ENCODE results near the gene ZWILCH.

Gene ZWILCH

DNA sequence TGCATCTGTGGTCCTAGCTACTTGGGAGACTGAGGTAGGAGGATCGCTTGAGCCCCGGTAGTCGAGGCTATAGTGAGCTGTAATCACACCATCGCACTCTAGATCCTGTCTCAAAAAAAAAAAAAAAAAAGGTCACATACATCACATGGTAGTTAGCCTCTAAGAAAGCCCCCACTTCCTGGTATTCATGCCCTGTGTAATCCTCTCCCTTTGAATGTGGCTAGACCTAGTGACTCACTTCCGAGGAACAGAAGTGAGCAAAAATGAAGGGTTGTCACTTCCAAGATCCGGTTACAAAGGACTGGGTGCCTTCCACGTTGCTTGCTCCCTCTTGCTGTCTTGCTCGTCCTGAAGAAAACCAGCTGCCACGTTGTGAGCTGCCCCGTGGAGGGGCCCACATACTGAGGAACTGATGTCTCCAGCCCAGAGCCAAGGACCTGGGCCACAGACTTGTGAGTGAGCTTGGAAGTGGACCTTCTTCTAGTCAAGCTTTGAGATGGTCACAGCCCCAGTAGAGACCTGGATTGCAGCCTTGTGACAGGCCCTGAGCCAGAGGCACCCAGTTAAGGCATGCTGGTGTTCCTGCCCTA lies 73.3 kb downstream of the ZWILCH start:
- TF ChIP-seq YY1 (IDR thresholded peaks at IDR 0.05; ENCODE audit: low read depth) (no peak), TCF12 (IDR thresholded peaks at IDR 0.05; ENCODE audit: low read depth) (no peak), TEAD4 (IDR thresholded peaks at IDR 0.05) (no peak), EP300 (IDR thresholded peaks at IDR 0.05; ENCODE audit: borderline replicate concordance) (no peak), ZBTB7A (IDR thresholded peaks at IDR 0.05; ENCODE audit: low read depth) (no peak), CREB1 (IDR thresholded peaks at IDR 0.05; ENCODE audit: low read depth) (no peak), TAF1 (IDR thresholded peaks at IDR 0.05; ENCODE audit: low read depth) (no peak), EGR1 (IDR thresholded peaks at IDR 0.05) (no peak), NFIC (IDR thresholded peaks at IDR 0.05) (no peak), CEBPB (IDR thresholded peaks at IDR 0.05) (no peak), RAD21 (IDR thresholded peaks at IDR 0.05; ENCODE audit: low read depth) (no peak), FOXM1 (IDR thresholded peaks at IDR 0.05; ENCODE audit: borderline replicate concordance, low read depth) (no peak)
- TF ChIP-seq, protein P1, sequence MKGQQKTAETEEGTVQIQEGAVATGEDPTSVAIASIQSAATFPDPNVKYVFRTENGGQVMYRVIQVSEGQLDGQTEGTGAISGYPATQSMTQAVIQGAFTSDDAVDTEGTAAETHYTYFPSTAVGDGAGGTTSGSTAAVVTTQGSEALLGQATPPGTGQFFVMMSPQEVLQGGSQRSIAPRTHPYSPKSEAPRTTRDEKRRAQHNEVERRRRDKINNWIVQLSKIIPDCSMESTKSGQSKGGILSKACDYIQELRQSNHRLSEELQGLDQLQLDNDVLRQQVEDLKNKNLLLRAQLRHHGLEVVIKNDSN (IDR thresholded peaks at IDR 0.05) = no peak
- TF ChIP-seq, protein P2, sequence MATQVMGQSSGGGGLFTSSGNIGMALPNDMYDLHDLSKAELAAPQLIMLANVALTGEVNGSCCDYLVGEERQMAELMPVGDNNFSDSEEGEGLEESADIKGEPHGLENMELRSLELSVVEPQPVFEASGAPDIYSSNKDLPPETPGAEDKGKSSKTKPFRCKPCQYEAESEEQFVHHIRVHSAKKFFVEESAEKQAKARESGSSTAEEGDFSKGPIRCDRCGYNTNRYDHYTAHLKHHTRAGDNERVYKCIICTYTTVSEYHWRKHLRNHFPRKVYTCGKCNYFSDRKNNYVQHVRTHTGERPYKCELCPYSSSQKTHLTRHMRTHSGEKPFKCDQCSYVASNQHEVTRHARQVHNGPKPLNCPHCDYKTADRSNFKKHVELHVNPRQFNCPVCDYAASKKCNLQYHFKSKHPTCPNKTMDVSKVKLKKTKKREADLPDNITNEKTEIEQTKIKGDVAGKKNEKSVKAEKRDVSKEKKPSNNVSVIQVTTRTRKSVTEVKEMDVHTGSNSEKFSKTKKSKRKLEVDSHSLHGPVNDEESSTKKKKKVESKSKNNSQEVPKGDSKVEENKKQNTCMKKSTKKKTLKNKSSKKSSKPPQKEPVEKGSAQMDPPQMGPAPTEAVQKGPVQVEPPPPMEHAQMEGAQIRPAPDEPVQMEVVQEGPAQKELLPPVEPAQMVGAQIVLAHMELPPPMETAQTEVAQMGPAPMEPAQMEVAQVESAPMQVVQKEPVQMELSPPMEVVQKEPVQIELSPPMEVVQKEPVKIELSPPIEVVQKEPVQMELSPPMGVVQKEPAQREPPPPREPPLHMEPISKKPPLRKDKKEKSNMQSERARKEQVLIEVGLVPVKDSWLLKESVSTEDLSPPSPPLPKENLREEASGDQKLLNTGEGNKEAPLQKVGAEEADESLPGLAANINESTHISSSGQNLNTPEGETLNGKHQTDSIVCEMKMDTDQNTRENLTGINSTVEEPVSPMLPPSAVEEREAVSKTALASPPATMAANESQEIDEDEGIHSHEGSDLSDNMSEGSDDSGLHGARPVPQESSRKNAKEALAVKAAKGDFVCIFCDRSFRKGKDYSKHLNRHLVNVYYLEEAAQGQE (IDR thresholded peaks at IDR 0.05; ENCODE audit: low read depth) = no peak
- TF ChIP-seq, protein P3, sequence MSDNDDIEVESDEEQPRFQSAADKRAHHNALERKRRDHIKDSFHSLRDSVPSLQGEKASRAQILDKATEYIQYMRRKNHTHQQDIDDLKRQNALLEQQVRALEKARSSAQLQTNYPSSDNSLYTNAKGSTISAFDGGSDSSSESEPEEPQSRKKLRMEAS (IDR thresholded peaks at IDR 0.05) = no peak

DNA sequence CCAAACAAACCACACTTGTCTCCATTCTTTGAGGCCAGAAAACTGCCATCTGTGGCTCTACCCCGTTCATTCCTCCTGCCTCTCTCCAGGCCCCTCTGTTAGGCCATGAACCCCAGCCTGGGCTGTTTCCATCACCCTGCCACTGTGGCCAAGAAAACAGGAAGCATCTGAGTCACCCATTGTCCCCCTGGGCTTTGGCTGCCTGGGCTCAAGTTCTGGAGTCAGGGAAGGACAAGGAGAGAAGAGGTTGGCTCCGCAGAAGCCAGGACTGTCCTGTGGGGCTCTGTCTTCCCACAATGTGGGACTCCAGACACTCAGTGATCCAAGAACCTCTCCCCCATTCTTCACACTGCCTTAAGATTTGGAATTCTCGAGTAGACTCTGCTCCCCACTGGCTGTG lies 75.5 kb downstream of the ZWILCH start:
- TF ChIP-seq, protein P2 (IDR thresholded peaks at IDR 0.05; ENCODE audit: low read depth) = no peak
- TF ChIP-seq RAD21 (IDR thresholded peaks at IDR 0.05; ENCODE audit: low read depth) (no peak), TCF12 (IDR thresholded peaks at IDR 0.05; ENCODE audit: low read depth) (no peak), TAF1 (IDR thresholded peaks at IDR 0.05; ENCODE audit: low read depth) (no peak), NFIC (IDR thresholded peaks at IDR 0.05) (no peak), FOXM1 (IDR thresholded peaks at IDR 0.05; ENCODE audit: borderline replicate concordance, low read depth) (no peak)
- TF ChIP-seq, protein P1 (IDR thresholded peaks at IDR 0.05) = no peak

DNA sequence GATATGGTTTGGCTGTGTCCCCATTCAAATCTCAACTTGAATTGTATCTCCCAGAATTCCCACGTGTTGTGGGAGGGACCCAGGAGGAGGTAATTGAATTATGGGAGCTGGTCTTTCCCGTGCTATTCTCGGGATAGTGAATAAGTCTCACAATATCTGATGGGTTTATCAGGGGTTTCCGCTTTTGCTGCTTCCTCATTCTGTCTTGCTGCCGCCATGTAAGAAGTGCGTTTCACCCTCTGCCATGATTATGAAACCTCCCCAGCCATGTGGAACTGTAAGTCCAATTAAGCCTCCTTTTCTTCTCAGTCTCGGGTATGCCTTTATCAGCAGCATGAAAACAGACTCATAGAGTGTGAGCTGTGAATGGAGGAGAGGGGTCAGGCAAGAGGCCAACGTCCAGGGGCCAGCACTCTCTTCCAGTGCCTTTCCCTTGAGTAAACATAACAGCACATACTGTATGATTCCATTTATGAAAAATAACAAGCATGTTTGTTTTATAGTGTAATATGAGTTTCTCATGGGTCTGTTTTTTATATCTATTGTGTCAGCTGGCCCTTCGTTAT lies 76.9 kb downstream of the ZWILCH start:
- TF ChIP-seq NFIC (IDR thresholded peaks at IDR 0.05) = no peak
- no peak for TF ChIP-seq FOXM1 (IDR thresholded peaks at IDR 0.05; ENCODE audit: borderline replicate concordance, low read depth)
- no peak for TF ChIP-seq TEAD4 (IDR thresholded peaks at IDR 0.05)
- no peak for TF ChIP-seq CREB1 (IDR thresholded peaks at IDR 0.05; ENCODE audit: low read depth)
- no peak for TF ChIP-seq CEBPB (IDR thresholded peaks at IDR 0.05)
- no peak for TF ChIP-seq TAF1 (IDR thresholded peaks at IDR 0.05; ENCODE audit: low read depth)
- TF ChIP-seq RAD21 (IDR thresholded peaks at IDR 0.05; ENCODE audit: low read depth) = no peak

DNA sequence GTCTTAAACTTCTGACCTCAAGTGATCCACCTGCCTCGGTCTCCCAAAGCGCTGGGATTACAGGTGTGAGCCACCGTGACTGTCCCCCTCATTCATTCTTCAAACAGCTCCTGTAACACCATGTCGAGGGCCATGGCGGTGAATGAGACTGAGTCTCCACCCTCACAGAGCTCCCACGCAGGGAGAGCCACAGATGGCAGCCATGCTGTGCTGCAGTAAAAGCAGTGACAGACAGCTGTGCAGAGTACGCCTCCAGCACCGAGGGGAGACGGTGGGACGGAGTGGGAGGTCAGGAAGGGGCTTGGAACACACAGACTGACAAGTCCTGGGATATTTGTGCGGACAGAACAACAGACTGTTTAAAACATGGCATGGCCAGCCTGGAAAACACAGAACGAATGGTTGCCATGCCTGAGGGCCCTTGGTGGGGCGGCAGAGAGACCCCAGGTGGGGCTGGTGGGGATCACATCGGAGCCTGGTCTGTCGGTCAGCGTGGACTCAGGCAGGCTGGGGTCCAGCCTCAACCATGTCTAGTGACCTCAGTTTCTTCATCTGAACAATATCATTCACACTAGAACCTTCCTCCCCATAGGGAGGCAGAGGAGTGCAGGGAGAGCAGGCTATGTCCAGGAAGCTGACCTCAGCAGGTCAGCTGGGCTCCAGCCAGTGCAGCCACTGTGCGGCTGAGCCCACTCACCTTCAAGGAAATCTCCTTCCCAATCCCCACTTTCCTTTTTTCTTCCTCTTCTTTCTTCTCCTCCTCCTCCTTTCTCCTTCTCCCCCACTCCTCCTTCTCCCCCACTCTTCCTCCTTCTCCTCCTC lies 81.2 kb downstream of the ZWILCH start:
- TF ChIP-seq, protein P3 (IDR thresholded peaks at IDR 0.05) = no peak
- no peak for TF ChIP-seq TAF1 (IDR thresholded peaks at IDR 0.05; ENCODE audit: low read depth)
- no peak for TF ChIP-seq TEAD4 (IDR thresholded peaks at IDR 0.05)
- TF ChIP-seq, protein P2 (IDR thresholded peaks at IDR 0.05; ENCODE audit: low read depth) = no peak
- no peak for TF ChIP-seq TCF12 (IDR thresholded peaks at IDR 0.05; ENCODE audit: low read depth)
- TF ChIP-seq FOXM1 (IDR thresholded peaks at IDR 0.05; ENCODE audit: borderline replicate concordance, low read depth) = no peak
- no peak for TF ChIP-seq ZBTB7A (IDR thresholded peaks at IDR 0.05; ENCODE audit: low read depth)
- TF ChIP-seq CREB1 (IDR thresholded peaks at IDR 0.05; ENCODE audit: low read depth) = no peak
- no peak for TF ChIP-seq NFIC (IDR thresholded peaks at IDR 0.05)
- TF ChIP-seq, protein P1 (IDR thresholded peaks at IDR 0.05) = no peak
- no peak for TF ChIP-seq EGR1 (IDR thresholded peaks at IDR 0.05)
- no peak for TF ChIP-seq RAD21 (IDR thresholded peaks at IDR 0.05; ENCODE audit: low read depth)
- TF ChIP-seq EP300 (IDR thresholded peaks at IDR 0.05; ENCODE audit: borderline replicate concordance) = no peak
- no peak for TF ChIP-seq CEBPB (IDR thresholded peaks at IDR 0.05)
- TF ChIP-seq YY1 (IDR thresholded peaks at IDR 0.05; ENCODE audit: low read depth) = no peak
